Panc1 (cell line): ENCODE measurements around the gene LSS. TPM values are rescaled to one million over a fixed set of nuclear protein-coding genes. Genes with fewer than 3 reads are reported as not detected.

Source experiments
- ATAC-seq: fragments of 200-7000 bp; cut with Tn5 transposase; 2 replicates; pipeline ENCODE4 v1.9.1; 2020; ENCODE audit warnings: mild to moderate bottlenecking, moderate library complexity
- BruUV-seq: library from RNA; stranded (reverse); fragments of 400-500 nt; replicated peaks from 2 replicates; lab custom pipeline; 2021; lab: Mats Ljungman, UMichigan
- CTCF ChIA-PET: fragments of 300-600 bp; sonication (Branson Sonifier 250); formaldehyde crosslinking; loops from one replicate; lab custom pipeline; 2022; ENCODE audit warnings: antibody characterized with exemption; lab: Charles Lee
- POLR2A ChIA-PET: fragments of 300-600 bp; sonication (Branson Sonifier 250); formaldehyde crosslinking; loops from one replicate; lab custom pipeline; 2022; ENCODE audit warnings: antibody characterized with exemption; lab: Charles Lee
- DNase-seq: peaks from one replicate; pipeline ENCODE4 v3.0.0-alpha.2; 2010; ENCODE audit warnings: low read depth, low spot score
- H3K27ac ChIP-seq: 2 replicates; pipeline ENCODE4 v1.5.1; 2011; ENCODE audit warnings: mild to moderate bottlenecking, low read length, inconsistent platforms
- H3K27me3 ChIP-seq: fragments of 200-500 bp; sonication (Bioruptor generic); 2 replicates; pipeline ENCODE4 v1.6.0; 2014; ENCODE audit warnings: low read length, inconsistent platforms; ENCODE audit not compliant: control insufficient read depth, insufficient read depth
- H3K36me3 ChIP-seq: fragments of 200-500 bp; sonication (Bioruptor generic); 2 replicates; pipeline ENCODE4 v1.5.1; 2014; ENCODE audit warnings: inconsistent platforms, mild to moderate bottlenecking, low read length, moderate library complexity; ENCODE audit not compliant: control insufficient read depth, insufficient read depth
- H3K4me1 ChIP-seq: 2 replicates; pipeline ENCODE4 v1.5.1; 2011; ENCODE audit warnings: inconsistent platforms, mild to moderate bottlenecking, low read length, moderate library complexity; ENCODE audit not compliant: control insufficient read depth, insufficient read depth
- H3K4me3 ChIP-seq, 2 experiments: 2 replicates each; pipeline ENCODE4 v1.5.1; 2011 to 2012; ENCODE audit warnings: low read depth in 2 of 2, low read length in 2 of 2, mild to moderate bottlenecking in 2 of 2, inconsistent platforms in 1 of 2, moderate library complexity in 1 of 2
- H3K9me3 ChIP-seq: fragments of 200-500 bp; sonication (Bioruptor generic); 2 replicates; pipeline ENCODE4 v1.5.1; 2014; ENCODE audit warnings: low read depth, mild to moderate bottlenecking, inconsistent platforms, low read length, moderate library complexity; ENCODE audit not compliant: control insufficient read depth, insufficient read depth
- POLR2AphosphoS5 ChIP-seq: IDR thresholded peaks from 2 replicates; pipeline ENCODE4 v1.6.1; 2012; ENCODE audit warnings: mild to moderate bottlenecking, low read depth, low read length, moderate library complexity
- SIN3A ChIP-seq: IDR thresholded peaks from 2 replicates; pipeline ENCODE4 v1.6.1; 2012; ENCODE audit warnings: low read depth, mild to moderate bottlenecking, low read length, moderate library complexity, borderline replicate concordance; ENCODE audit not compliant: insufficient read depth
- TCF7L2 ChIP-seq: IDR thresholded peaks from 2 replicates; pipeline ENCODE4 v1.6.1; 2011; ENCODE audit warnings: mild to moderate bottlenecking, low read depth, low read length, inconsistent platforms
- in situ Hi-C: cut with HindIII; loops from 2 replicates; pipeline ENCODE4 v1.10.0; 2016; ENCODE audit warnings: low sequenced_read_pairs, low pct_unique_long_range_greater_than_20kb
- intact Hi-C: fragments of 100-400 bp; cut with micrococcal nuclease; formaldehyde crosslinking; loops from one replicate; pipeline ENCODE4 v1.10.0; 2022; ENCODE audit not compliant: unreplicated experiment
- total RNA-seq: library from RNA; stranded (reverse); gene quantifications from one replicate; pipeline ENCODE4 v1.2.1, GENCODE V29; 2021; ENCODE audit not compliant: unreplicated experiment
- TF ChIP-seq, protein P1 (sequence below), 2 experiments: IDR thresholded peaks; 2 replicates each; pipeline ENCODE4 v1.6.1; 2011 to 2012; ENCODE audit warnings: low read depth in 2 of 2, control low read depth in 1 of 2, low read length in 1 of 2, mild to moderate bottlenecking in 1 of 2, moderate library complexity in 1 of 2; ENCODE audit not compliant: insufficient read depth in 1 of 2
- TF ChIP-seq, protein P2 (sequence below): fragments of 450-650 bp; IDR thresholded peaks from 2 replicates; pipeline ENCODE4 v1.5.1; 2017; ENCODE audit warnings: mild to moderate bottlenecking

LSS gene
- total RNA-seq, 1 experiment from 2014 or later = 111 TPM

DNA sequence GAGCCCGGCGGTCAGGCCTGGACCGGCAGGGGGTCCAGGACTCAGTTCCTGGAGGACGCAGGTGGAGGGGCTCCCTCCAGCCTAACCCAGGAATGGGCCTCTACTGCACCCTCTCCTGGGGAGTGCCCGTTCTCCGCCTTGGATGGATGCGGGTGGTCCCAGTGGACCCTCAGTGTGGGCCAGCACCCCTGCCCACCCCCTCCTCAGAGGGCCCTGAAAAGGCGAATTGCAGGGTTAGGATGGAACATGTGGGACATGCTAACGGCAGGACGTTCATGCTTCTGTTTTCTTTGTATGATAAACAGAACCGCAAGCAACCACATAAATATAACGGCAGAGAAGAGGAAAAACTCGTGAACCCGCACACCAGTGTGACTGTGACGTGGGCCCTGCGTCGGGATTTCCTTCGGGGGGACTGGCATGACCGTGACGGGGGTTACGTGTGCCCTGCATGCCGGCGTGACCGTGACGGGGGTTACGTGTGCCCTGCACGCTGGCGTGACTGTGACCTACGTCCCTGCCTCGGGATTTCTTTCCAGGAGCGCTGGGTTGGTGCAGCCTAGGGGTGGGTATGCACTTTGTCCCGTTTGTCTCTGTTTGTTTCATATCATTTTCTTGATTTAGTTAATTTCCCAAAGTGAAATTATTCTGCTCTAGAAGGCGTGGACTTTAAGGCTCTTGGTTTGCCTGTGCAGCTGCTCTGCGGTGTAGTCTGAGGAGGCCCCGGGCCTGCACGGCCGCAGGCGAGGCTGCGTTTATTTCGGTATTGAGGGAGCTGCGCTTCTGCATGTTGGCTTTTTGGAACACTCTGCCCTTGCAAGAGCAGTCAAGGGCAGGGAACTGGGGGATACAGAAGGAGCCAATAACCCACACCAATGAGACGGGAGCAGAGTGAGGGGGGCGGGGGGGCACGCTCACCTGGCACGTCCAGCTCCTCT lies 76.3 kb downstream of the LSS start:
- no peak for DNase-seq
- in situ Hi-C loops = no loop called here
- Histone ChIP-seq H3K27me3 (no peaks in the 10 kb centered on the region), H3K36me3 (no peaks in the 10 kb centered on the region), H3K4me3 (no peak overlapping the region), H3K27ac (no peak overlapping the region), H3K4me1 (no peaks in the 10 kb centered on the region), H3K9me3 (no peaks in the 10 kb centered on the region)
- no TSS peak for BruUV-seq
- POLR2A ChIA-PET = no interaction called here
- intact Hi-C loops = no loop called here
- CTCF ChIA-PET = interaction anchor here (1.0 kb wide), 1 partner anchor 9 kb away, joined by 7 read pairs; no protein-coding TSS in a partner anchor
- TF ChIP-seq TCF7L2 (no peak), POLR2AphosphoS5 (no peak), SIN3A (no peak)
- TF ChIP-seq, protein P1, sequence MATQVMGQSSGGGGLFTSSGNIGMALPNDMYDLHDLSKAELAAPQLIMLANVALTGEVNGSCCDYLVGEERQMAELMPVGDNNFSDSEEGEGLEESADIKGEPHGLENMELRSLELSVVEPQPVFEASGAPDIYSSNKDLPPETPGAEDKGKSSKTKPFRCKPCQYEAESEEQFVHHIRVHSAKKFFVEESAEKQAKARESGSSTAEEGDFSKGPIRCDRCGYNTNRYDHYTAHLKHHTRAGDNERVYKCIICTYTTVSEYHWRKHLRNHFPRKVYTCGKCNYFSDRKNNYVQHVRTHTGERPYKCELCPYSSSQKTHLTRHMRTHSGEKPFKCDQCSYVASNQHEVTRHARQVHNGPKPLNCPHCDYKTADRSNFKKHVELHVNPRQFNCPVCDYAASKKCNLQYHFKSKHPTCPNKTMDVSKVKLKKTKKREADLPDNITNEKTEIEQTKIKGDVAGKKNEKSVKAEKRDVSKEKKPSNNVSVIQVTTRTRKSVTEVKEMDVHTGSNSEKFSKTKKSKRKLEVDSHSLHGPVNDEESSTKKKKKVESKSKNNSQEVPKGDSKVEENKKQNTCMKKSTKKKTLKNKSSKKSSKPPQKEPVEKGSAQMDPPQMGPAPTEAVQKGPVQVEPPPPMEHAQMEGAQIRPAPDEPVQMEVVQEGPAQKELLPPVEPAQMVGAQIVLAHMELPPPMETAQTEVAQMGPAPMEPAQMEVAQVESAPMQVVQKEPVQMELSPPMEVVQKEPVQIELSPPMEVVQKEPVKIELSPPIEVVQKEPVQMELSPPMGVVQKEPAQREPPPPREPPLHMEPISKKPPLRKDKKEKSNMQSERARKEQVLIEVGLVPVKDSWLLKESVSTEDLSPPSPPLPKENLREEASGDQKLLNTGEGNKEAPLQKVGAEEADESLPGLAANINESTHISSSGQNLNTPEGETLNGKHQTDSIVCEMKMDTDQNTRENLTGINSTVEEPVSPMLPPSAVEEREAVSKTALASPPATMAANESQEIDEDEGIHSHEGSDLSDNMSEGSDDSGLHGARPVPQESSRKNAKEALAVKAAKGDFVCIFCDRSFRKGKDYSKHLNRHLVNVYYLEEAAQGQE (IDR thresholded peaks at IDR 0.05; ENCODE audit: insufficient read depth in 1 of 2, low read depth in 2 of 2, low read length in 1 of 2) = no peak
- TF ChIP-seq, protein P2, sequence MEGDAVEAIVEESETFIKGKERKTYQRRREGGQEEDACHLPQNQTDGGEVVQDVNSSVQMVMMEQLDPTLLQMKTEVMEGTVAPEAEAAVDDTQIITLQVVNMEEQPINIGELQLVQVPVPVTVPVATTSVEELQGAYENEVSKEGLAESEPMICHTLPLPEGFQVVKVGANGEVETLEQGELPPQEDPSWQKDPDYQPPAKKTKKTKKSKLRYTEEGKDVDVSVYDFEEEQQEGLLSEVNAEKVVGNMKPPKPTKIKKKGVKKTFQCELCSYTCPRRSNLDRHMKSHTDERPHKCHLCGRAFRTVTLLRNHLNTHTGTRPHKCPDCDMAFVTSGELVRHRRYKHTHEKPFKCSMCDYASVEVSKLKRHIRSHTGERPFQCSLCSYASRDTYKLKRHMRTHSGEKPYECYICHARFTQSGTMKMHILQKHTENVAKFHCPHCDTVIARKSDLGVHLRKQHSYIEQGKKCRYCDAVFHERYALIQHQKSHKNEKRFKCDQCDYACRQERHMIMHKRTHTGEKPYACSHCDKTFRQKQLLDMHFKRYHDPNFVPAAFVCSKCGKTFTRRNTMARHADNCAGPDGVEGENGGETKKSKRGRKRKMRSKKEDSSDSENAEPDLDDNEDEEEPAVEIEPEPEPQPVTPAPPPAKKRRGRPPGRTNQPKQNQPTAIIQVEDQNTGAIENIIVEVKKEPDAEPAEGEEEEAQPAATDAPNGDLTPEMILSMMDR = no peak
- no peak for ATAC-seq

DNA sequence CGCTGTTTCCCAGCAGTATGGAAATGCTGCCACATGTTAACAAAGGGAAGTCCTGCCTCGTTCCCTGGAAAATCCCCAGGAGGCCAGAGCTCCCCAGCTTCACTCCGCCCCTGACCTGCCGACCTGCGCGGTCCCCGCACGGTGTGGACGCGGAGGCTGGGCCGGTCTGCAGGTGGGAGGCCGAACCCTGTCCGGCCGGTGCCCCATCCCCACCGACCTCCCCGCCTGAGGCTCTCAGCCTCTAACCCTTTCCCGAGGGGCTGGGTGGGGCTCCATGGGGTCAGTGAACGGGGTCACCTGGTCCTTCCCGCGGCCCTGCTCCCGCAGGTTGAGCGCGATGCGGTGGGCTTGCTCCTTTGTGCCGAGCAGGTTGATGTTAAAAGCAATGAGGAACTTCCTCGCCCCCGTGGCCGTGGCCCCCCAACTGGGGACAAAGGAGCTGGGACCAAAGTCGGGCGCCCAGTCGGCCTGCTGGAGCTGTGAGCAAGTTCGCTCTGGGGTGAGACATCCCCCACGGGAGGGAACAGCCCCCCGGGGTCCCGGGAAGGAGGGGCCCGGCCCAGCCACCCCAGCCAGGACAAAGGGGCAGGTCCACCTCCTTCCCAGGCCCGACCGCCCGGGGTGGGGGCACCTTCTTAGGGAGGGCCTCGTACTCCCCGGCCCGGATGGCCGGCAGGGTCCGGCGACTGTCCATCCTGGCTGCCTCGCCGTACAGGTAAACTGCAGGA lies 77.1 kb downstream of the LSS start:
- no TSS peak for BruUV-seq
- in situ Hi-C loops = no loop called here
- DNase-seq (no peak), ATAC-seq (no peak)
- Histone ChIP-seq H3K27me3 (no peaks in the 10 kb centered on the region), H3K4me3 (no peak overlapping the region), H3K4me1 (no peaks in the 10 kb centered on the region), H3K27ac (no peak overlapping the region), H3K36me3 (no peaks in the 10 kb centered on the region), H3K9me3 (no peaks in the 10 kb centered on the region)
- intact Hi-C loops = no loop called here
- ChIA-PET CTCF (no interaction called here), POLR2A (no interaction called here)
- TF ChIP-seq, protein P1 (IDR thresholded peaks at IDR 0.05; ENCODE audit: insufficient read depth in 1 of 2, low read depth in 2 of 2, low read length in 1 of 2) = no peak
- TF ChIP-seq, protein P2 = no peak
- no peak for TF ChIP-seq TCF7L2
- no peak for TF ChIP-seq POLR2AphosphoS5
- no peak for TF ChIP-seq SIN3A
